Fibroblast of peridontal ligament (primary cell): Measurements from ENCODE around the gene RERE.
"Not testable (repeated sequence)": the region's sequence is repeated elsewhere in the genome, so short reads cannot be mapped to it uniquely, and the experiment has no call there.

Source experiments
- DNase-seq: peaks from one replicate; pipeline ENCODE4 v3.0.0-alpha.2; 2010; ENCODE audit errors: extremely low read depth

The RERE gene

GRCh38 chr1:8844501-8845006, 27.1 kb upstream of the RERE start:
- no peak for DNase-seq

- no peak for DNase-seq
Measured at GRCh38 chr1:8841395-8841794, 24.0 kb upstream of the RERE start.

GRCh38 chr1:8839990-8840389, 22.6 kb upstream of the RERE start:
- DNase-seq = no peak

- DNase-seq = peak; percentile 45
Measured at GRCh38 chr1:8835941-8836643, 18.7 kb upstream of the RERE start.

GRCh38 chr1:8831340-8831739, 13.9 kb upstream of the RERE start:
- peak; percentile 22 for DNase-seq

- DNase-seq = not testable (repeated sequence)
Measured at GRCh38 chr1:8830732-8831131, 13.3 kb upstream of the RERE start.

- DNase-seq = peak; percentile 14
Measured at GRCh38 chr1:8825985-8826481, 8.6 kb upstream of the RERE start.

GRCh38 chr1:8823295-8823664, 5.8 kb upstream of the RERE start:
- no peak for DNase-seq

GRCh38 chr1:8822373-8823294, 5.2 kb upstream of the RERE start:
- DNase-seq = peak; percentile 94

- no peak for DNase-seq
Measured at GRCh38 chr1:8821084-8821483, 3.6 kb upstream of the RERE start.

GRCh38 chr1:8818789-8819188, 1.3 kb upstream of the RERE start:
- not testable (repeated sequence) for DNase-seq

GRCh38 chr1:8818325-8818775, 910 bp upstream of the RERE start:
- DNase-seq = peak; percentile 77

GRCh38 chr1:8816831-8817411, 519 bp downstream of the RERE start:
- DNase-seq = peak; percentile 17

- peak; percentile 52 for DNase-seq
Measured at GRCh38 chr1:8816264-8816663, 1.2 kb downstream of the RERE start.

- peak; percentile 43 for DNase-seq
Measured at GRCh38 chr1:8815582-8816151, 1.8 kb downstream of the RERE start.

GRCh38 chr1:8814865-8815264, 2.6 kb downstream of the RERE start:
- no peak for DNase-seq

GRCh38 chr1:8813991-8814390, 3.4 kb downstream of the RERE start:
- peak; percentile 25 for DNase-seq

- DNase-seq = peak; percentile 15
Measured at GRCh38 chr1:8813016-8813763, 4.2 kb downstream of the RERE start.

- no peak for DNase-seq
Measured at GRCh38 chr1:8812081-8812480, 5.4 kb downstream of the RERE start.

- DNase-seq = no peak
Measured at GRCh38 chr1:8810987-8811386, 6.5 kb downstream of the RERE start.

GRCh38 chr1:8809342-8809736, 8.1 kb downstream of the RERE start:
- peak; percentile 15 for DNase-seq
